NCI-H2171 (cell line): ENCODE results near the gene OR4D2.
A peak's percentile ranks its signal among the peaks of the same experiment; 100 is the strongest.

ENCODE experiments used
- DNase-seq: peaks from one replicate; lab custom pipeline; 2025; lab: John Stamatoyannopoulos, UW

OR4D2 gene

GRCh38 chr17:58174871-58175270 lies 8.1 kb downstream of the OR4D2 start:
- no peak for DNase-seq

- no peak for DNase-seq
Observed at GRCh38 chr17:58176200-58176599, 9.4 kb downstream of the OR4D2 start.

GRCh38 chr17:58181796-58182195 lies 15.0 kb downstream of the OR4D2 start:
- no peak for DNase-seq

- DNase-seq = no peak
Observed at GRCh38 chr17:58183514-58183913, 16.7 kb downstream of the OR4D2 start.

GRCh38 chr17:58184308-58184985 lies 17.7 kb downstream of the OR4D2 start:
- DNase-seq = no peak

- no peak for DNase-seq
Observed at GRCh38 chr17:58184986-58185761, 18.4 kb downstream of the OR4D2 start.

GRCh38 chr17:58186591-58186990 lies 19.8 kb downstream of the OR4D2 start:
- no peak for DNase-seq

GRCh38 chr17:58187063-58187462 lies 20.3 kb downstream of the OR4D2 start:
- no peak for DNase-seq

- no peak for DNase-seq
Observed at GRCh38 chr17:58187675-58188074, 20.9 kb downstream of the OR4D2 start.

- peak; percentile 13 for DNase-seq
Observed at GRCh38 chr17:58189436-58190146, 22.8 kb downstream of the OR4D2 start.

GRCh38 chr17:58191241-58191896 lies 24.6 kb downstream of the OR4D2 start:
- no peak for DNase-seq

GRCh38 chr17:58192612-58193011 lies 25.8 kb downstream of the OR4D2 start, which contains the start of gene EPX:
Gene EPX (plus strand): TSS chr17:58192726. CDS start chr17:58192847, 121 bp downstream.
- no peak for DNase-seq

- DNase-seq = no peak
Observed at GRCh38 chr17:58193641-58194255, 27.0 kb downstream of the OR4D2 start.

- DNase-seq = no peak
Observed at GRCh38 chr17:58195518-58196123, 28.8 kb downstream of the OR4D2 start.

GRCh38 chr17:58196610-58197009 lies 29.8 kb downstream of the OR4D2 start:
- no peak for DNase-seq

GRCh38 chr17:58200024-58200633 lies 33.3 kb downstream of the OR4D2 start:
- DNase-seq = no peak

- no peak for DNase-seq
Observed at GRCh38 chr17:58202859-58203258, 36.1 kb downstream of the OR4D2 start.

- no peak for DNase-seq
Observed at GRCh38 chr17:58204796-58205195, 38.0 kb downstream of the OR4D2 start.

GRCh38 chr17:58205936-58206335 lies 39.2 kb downstream of the OR4D2 start:
- DNase-seq = no peak

- DNase-seq = no peak
Observed at GRCh38 chr17:58207451-58207850, 40.7 kb downstream of the OR4D2 start.

GRCh38 chr17:58208344-58208743 lies 41.6 kb downstream of the OR4D2 start:
- DNase-seq = no peak
